DOHH2 (cell line): ENCODE data around the gene ZNF862.
A peak's percentile ranks its signal among the peaks of the same experiment; 100 is the strongest.

Experiments used
- H3F3A ChIP-seq: fragments of 200-600 bp; sonication (generic), shearing (Covaris generic); 2 replicates; pipeline ENCODE4 v1.6.0; 2016; ENCODE audit warnings: antibody characterized with exemption, mild to moderate bottlenecking; ENCODE audit not compliant: control insufficient read depth, insufficient read depth
- H3K27ac ChIP-seq: fragments of 200-600 bp; sonication (generic); 2 replicates; pipeline ENCODE4 v1.5.1; 2014; ENCODE audit warnings: low read depth, mild to moderate bottlenecking, low read length, moderate library complexity
- H3K27me3 ChIP-seq: fragments of 200-600 bp; sonication (generic); 2 replicates; pipeline ENCODE4 v1.6.1; 2014; ENCODE audit warnings: mild to moderate bottlenecking, low read length, mixed read lengths; ENCODE audit not compliant: control insufficient read depth
- H3K36me3 ChIP-seq: fragments of 200-600 bp; sonication (generic); 2 replicates; pipeline ENCODE4 v1.6.1; 2014; ENCODE audit warnings: mild to moderate bottlenecking, low read length, moderate library complexity, mixed read lengths; ENCODE audit not compliant: control insufficient read depth
- H3K4me1 ChIP-seq: fragments of 200-600 bp; sonication (generic); 2 replicates; pipeline ENCODE4 v1.6.1; 2014; ENCODE audit warnings: mild to moderate bottlenecking, low read length, mixed read lengths; ENCODE audit not compliant: control insufficient read depth
- H3K4me2 ChIP-seq: fragments of 200-600 bp; sonication (generic); 2 replicates; pipeline ENCODE4 v1.6.0; 2014; ENCODE audit warnings: mild to moderate bottlenecking, low read length, moderate library complexity
- H3K4me3 ChIP-seq: fragments of 200-600 bp; sonication (generic); 2 replicates; pipeline ENCODE4 v1.5.1; 2014; ENCODE audit warnings: mild to moderate bottlenecking, low read length, mixed read lengths
- H3K79me2 ChIP-seq: fragments of 200-600 bp; sonication (generic); 2 replicates; pipeline ENCODE4 v1.6.1; 2014; ENCODE audit warnings: mild to moderate bottlenecking, low read length, mixed read lengths; ENCODE audit not compliant: control insufficient read depth
- H3K9me2 ChIP-seq: fragments of 200-600 bp; sonication (generic); replicated peaks from 2 replicates; pipeline ENCODE4 v1.6.1; 2014; ENCODE audit warnings: mild to moderate bottlenecking, low read length, mixed read lengths; ENCODE audit not compliant: control insufficient read depth
- H3K9me3 ChIP-seq: fragments of 200-600 bp; sonication (generic); 2 replicates; pipeline ENCODE4 v1.6.1; 2014; ENCODE audit warnings: antibody characterized with exemption, low read length, mixed read lengths; ENCODE audit not compliant: control insufficient read depth, insufficient read depth
- H4K20me1 ChIP-seq: fragments of 200-600 bp; sonication (generic); 2 replicates; pipeline ENCODE4 v1.6.0; 2014; ENCODE audit warnings: low read depth, mild to moderate bottlenecking, antibody characterized with exemption, low read length, moderate library complexity; ENCODE audit not compliant: control insufficient read depth, insufficient read depth
- CTCF ChIP-seq: fragments of 200-600 bp; sonication (generic); IDR thresholded peaks from one replicate; pipeline ENCODE4 v1.5.1; 2014; ENCODE audit warnings: antibody characterized with exemption, mild to moderate bottlenecking, low read depth, low read length; ENCODE audit not compliant: poor library complexity, severe bottlenecking
- EZH2phosphoT487 ChIP-seq: fragments of 200-600 bp; sonication (generic); IDR thresholded peaks from 2 replicates; pipeline ENCODE4 v1.6.1; 2017; ENCODE audit warnings: borderline replicate concordance, mild to moderate bottlenecking, antibody characterized with exemption, low read length, moderate library complexity, mixed read lengths

ZNF862 gene

GRCh38 chr7:149800169-149800555, 38.0 kb upstream of the ZNF862 start:
- Histone ChIP-seq H3K79me2 (no peaks in the 10 kb centered on the region), H3K27me3 (no peaks in the 10 kb centered on the region), H3K4me2 (no peak overlapping the region), H3K4me1 (no peaks in the 10 kb centered on the region), H3K27ac (no peak overlapping the region), H3K9me3 (no peaks in the 10 kb centered on the region), H3F3A (no peaks in the 10 kb centered on the region), H3K4me3 (no peak overlapping the region), H3K9me2 (no peaks in the 10 kb centered on the region), H4K20me1 (no peaks in the 10 kb centered on the region), H3K36me3 (no peaks in the 10 kb centered on the region)
- TF ChIP-seq CTCF (peak; percentile 41), EZH2phosphoT487 (no peak)

GRCh38 chr7:149801002-149801566, 37.1 kb upstream of the ZNF862 start:
- Histone ChIP-seq H3K4me3 (no peak overlapping the region), H3K4me2 (no peak overlapping the region), H3K4me1 (no peaks in the 10 kb centered on the region), H3K36me3 (no peaks in the 10 kb centered on the region), H3K9me3 (no peaks in the 10 kb centered on the region), H3F3A (no peaks in the 10 kb centered on the region), H4K20me1 (no peaks in the 10 kb centered on the region), H3K27me3 (no peaks in the 10 kb centered on the region), H3K9me2 (no peaks in the 10 kb centered on the region), H3K27ac (no peak overlapping the region), H3K79me2 (no peaks in the 10 kb centered on the region)
- TF ChIP-seq EZH2phosphoT487: no peak
- no peak for TF ChIP-seq CTCF

- no peaks in the 10 kb centered on the region for H3F3A ChIP-seq
- no peaks in the 10 kb centered on the region for H3K79me2 ChIP-seq
- no peak for TF ChIP-seq EZH2phosphoT487
- no peak for TF ChIP-seq CTCF
- no peaks in the 10 kb centered on the region for H4K20me1 ChIP-seq
- no peaks in the 10 kb centered on the region for H3K4me1 ChIP-seq
- H3K27ac ChIP-seq: no peak overlapping the region
- no peak overlapping the region for H3K4me3 ChIP-seq
- no peak overlapping the region for H3K4me2 ChIP-seq
- H3K9me3 ChIP-seq: no peaks in the 10 kb centered on the region
- H3K36me3 ChIP-seq: no peaks in the 10 kb centered on the region
- H3K9me2 ChIP-seq: no peaks in the 10 kb centered on the region
- H3K27me3 ChIP-seq: no peaks in the 10 kb centered on the region
Observed at GRCh38 chr7:149801816-149802215, 36.4 kb upstream of the ZNF862 start.
